ENCODE results near the gene HS3ST4.
"Not testable (repeated sequence)": the region's sequence is repeated elsewhere in the genome, so short reads cannot be mapped to it uniquely, and the experiment has no call there.

HS3ST4 gene

DNA sequence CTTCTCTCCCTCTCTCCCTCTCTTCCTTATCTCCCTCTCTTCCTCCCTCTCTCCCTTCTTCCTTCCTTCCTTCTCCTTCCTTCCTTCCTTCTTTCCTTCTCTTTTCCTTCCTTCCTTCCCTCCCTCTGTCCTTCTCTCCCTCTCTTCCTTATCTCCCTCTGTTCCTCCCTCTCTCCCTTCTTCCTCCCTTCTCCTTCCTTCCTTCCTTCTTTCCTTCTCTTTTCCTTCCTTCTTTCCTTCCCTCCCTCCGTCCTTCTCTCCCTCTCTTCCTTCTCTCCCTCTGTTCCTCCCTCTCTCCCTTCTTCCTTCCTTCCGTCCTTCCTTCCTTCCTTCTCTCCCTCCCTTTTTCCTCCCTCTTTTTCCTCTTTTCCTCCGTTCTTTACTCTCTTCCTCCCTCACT is 38.6 kb downstream of the HS3ST4 start:
- DNase-seq (ENCODE audit: low read depth in 2 of 2) = no peak

DNA sequence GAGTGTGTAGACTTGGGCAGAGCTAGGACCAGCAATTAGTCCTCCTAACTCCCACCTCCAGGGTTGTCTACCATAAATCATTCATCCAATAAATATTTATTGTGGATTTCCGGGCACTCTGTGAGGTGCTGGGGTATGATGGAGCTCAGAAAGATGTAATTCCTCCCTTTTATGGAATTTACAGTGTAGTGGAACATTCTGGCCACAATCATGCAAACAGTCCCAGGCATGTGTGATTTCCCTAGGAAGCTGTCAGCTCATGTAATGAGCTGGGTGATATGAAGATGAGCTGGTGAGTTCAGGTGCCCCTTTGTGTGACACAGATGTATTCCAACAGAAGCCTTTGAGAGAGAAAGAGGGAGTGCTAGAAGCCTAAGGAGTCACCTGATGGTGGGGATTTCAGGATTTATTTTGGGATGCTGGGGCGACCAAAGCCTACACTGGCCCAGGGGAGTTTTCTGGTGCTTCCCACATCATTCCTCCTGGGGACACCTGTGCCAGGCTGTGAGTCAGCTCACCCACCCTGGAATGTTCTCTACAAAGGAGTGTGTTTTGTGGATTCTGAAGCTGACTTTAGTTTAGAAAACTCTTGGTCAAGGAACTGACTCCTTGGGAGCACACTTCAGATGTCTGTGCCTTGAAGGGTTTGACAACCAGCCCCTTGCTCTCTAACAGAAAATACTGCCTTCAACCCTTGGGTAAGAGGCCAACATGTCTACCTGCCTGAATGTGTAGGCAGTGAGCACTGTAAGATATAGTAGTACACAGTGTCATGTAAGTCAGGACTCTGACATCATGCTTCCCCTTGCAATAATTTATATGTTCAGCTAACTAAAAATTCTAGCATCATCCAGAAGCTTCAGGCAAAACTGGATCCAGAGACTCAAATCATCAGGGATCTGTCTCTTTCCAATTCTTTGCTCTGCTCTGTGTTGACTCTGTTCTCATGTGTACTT is 42.9 kb downstream of the HS3ST4 start:
- no peak for DNase-seq (ENCODE audit: low read depth in 2 of 2)

DNA sequence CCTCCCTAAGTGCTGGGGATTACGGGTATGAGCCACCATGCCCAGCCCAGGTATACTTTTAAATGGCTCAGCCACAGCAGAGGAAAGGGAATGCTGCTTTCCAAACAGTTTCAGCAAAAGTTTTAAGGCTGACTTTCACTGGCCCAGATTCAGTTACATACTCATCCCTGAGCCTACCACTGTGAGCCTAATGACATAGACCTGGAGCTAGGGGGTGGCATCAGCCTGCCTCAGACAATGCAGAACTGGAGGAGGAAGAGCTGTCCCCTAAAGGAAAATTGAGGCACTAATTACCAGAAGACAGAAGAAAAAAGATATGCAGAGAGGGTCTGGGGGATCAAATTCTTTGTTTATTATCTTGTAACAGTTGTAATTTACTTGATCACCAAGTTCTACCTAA is 43.9 kb downstream of the HS3ST4 start:
- no peak for DNase-seq (ENCODE audit: low read depth in 2 of 2)

DNA sequence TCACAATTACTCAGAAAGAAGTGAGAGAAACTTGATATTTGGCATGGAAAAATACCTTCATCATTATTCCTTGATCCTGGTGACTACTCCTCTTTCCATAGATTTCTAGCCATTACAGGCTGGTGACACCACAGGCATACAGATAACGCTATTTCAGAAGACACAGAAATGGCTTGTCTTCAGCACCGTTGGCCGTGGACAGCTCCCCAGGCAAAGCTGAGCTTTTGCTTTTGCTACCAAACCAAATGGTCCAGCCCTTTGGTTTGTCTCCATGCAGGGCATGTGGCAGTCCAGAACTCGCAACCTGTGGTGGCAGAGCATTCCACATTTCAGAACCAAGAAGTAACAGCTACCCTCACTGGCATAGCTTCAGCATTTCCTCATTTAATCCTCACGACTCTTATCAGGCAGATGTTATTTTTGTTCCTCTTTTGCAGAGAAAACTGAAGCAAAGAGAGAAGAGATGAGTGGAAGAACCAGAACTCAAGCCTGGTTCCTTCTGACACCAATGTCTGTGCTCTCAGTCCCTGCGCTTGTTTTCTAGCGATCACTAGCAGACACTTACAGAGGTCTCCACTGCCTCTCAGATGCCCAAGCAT is 55.5 kb downstream of the HS3ST4 start:
- DNase-seq (ENCODE audit: low read depth in 2 of 2) = no peak

DNA sequence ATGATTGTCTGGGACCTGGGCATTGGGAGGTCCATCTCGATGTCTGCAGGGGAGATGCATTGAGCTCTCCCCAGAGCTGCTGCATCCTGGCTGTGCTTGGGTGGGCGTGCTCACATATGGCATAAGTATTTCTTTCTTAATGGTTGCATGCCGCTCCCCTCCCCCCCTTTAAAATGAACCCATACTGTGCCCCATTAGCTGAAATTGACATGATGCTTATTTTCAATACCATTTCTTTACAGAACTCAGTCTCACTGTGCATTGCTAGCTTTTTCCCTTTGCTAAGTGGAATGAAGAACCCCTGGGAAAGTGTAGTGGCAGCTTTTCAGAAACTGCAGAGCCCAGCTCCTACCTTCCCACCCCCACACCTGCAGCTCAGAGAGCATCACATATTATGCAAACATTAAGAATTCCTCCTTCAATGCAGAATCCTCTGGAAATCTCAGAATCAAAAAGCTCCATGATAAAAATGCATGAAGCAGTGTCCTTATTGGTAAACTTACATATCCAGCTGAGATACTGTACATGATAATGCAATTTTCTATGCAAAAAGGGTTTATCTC is 56.4 kb downstream of the HS3ST4 start:
- DNase-seq (ENCODE audit: low read depth in 2 of 2) = no peak

DNA sequence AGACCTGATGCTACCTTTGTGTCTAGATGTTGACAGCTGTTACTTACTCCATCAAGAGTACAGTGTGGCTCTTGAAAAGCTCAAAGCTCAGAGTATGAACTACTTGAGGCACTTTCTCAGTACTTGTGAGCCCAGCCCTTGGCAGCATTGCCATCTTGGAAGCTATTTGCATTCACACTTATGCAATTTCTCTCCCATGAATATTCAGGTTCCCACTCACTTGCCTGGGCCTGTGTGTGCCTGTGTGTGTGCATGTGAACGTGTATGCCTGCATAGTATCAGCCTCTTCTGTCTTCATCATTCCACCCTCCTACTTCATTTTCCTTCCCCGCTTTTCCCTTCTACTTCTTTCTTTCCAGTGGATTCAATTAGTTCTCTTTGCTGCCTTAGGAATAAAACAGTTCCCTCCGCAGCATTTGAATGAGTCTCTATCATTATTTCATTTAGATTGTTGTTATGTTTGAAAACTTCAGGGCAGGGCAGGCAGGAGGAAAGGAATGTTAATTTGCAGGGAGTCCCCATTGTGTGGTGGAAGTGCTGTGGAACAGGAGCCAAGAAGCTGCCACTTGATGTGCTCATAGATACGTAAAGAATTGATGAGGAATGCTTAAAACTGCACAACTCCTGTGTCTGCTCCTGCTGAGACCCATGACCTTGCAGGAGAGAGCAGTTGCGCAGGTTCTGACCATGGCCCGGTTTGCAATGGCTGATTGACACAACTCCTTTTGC is 58.9 kb downstream of the HS3ST4 start:
- no peak for DNase-seq (ENCODE audit: low read depth in 2 of 2)

DNA sequence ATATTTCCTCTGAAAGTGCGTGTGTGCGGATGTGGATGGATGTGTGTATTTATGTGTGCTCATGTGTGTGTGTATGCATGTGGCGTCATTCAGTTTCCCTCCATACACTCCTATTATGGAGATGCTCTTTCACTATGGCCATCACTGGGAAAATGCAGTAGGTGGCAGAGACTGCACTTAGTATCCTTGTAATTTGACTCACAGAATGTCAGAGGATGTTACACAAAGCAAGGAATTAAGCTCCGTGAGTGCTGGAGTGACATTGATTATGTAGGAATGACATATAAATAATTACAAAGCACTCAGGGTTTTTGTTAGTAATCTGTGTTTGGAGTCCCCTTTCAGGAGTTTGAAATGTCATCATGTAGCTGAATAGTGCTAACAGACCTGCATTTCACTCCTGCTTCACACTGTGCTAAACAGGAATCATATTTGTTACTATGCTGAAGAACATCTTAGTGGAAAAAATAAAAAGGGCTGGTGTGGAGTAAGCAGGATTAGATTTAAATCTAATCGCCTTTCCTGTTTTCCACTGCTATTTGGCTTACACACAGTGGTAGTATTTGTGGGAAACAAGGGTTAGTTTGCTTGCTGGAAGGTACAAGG is 59.6 kb downstream of the HS3ST4 start:
- no peak for DNase-seq (ENCODE audit: low read depth in 2 of 2)

- no peak for DNase-seq (ENCODE audit: low read depth in 2 of 2)
These were observed 72.7 kb downstream of the HS3ST4 start for GRCh38 chr16:25764466-25764865.

GRCh38 chr16:25771216-25771615 is 79.5 kb downstream of the HS3ST4 start:
- DNase-seq (ENCODE audit: low read depth in 2 of 2) = no peak

DNA sequence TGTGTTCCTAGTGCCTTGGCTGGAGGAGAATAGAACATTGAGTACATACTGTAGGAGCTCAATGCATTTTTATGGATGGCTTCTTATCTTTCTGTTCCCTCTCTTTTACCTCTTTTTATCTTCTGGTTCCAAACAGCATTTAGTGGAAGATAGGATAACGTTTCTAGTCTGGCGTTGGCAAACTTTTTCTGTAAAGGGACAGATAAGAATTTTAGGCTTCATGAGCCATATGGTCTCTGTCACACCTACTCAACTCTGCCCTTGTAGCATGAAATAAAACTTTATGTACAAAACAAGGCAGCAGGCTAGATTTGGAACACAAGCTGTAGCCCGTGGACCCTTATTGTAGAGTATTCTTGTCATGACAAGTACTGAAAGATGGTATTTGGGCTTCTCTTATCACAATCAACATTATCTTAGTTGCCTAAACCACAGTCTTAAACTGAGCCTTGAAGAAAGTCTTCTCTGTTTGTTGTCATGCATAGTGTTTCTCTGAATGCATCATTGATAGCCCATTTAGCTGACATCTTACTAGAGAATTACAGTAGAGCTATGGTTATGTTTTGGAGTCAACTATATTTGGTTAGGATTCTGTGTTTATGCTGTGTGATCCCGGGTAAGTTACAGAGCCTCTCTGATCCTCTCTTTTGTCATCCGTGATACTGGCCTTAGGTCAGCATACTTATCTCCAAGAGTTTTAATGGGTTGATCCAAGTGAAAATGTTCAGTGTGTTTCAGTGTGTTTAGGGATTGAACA is 80.2 kb downstream of the HS3ST4 start:
- no peak for DNase-seq (ENCODE audit: low read depth in 2 of 2)

GRCh38 chr16:25776214-25776613 is 84.5 kb downstream of the HS3ST4 start:
- DNase-seq (ENCODE audit: low read depth in 2 of 2) = not testable (repeated sequence)

DNA sequence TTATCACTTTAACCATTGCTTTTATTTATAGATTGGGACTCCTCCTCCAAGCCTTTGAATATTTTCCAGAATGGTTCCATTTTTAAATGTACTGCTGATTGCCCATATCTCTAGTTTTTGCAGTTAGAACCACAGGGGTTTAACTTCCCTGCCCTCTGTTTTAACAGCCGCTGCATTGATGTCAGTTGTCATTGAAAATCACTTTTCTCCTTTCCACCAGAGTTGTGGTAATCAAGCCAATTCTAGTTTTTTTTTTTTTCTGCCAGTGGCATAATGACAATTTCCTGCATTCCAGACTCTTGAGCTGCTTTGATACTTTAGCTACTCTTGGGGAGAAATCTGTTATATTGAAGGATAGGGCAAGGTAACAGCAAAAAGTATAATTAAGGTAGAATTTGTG is 91.5 kb downstream of the HS3ST4 start:
- no peak for DNase-seq (ENCODE audit: low read depth in 2 of 2)

- no peak for DNase-seq (ENCODE audit: low read depth in 2 of 2)
These were observed 93.6 kb downstream of the HS3ST4 start for GRCh38 chr16:25785361-25785760.

DNA sequence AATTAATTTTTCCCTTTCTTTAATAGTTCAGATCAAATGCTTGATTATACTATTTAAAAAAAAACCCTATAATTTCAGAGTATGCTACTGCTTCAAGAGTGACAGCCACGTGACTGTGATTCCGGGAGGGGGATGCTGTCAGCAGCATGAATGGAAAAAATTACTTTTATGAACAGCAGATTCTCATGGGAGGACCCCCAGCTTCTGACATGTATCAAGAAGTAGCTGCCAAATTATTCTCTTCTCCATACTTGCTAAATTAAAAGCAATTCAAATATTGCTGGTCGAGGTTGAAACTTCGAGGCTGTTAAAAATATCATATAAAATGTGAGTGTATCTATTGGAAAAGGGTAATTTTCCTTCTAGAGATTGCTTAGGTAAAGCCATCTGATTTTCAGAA is 95.0 kb downstream of the HS3ST4 start:
- DNase-seq (ENCODE audit: low read depth in 2 of 2) = no peak

- DNase-seq (ENCODE audit: low read depth in 2 of 2) = no peak
These were observed 96.9 kb downstream of the HS3ST4 start for GRCh38 chr16:25788637-25789036.

- DNase-seq (ENCODE audit: low read depth in 2 of 2) = no peak
These were observed 104.5 kb downstream of the HS3ST4 start for GRCh38 chr16:25796239-25796638.

GRCh38 chr16:25798065-25798464 is 106.3 kb downstream of the HS3ST4 start:
- no peak for DNase-seq (ENCODE audit: low read depth in 2 of 2)

- DNase-seq (ENCODE audit: low read depth in 2 of 2) = no peak
These were observed 108.1 kb downstream of the HS3ST4 start for GRCh38 chr16:25799816-25800215.

GRCh38 chr16:25812215-25812614 is 120.5 kb downstream of the HS3ST4 start:
- no peak for DNase-seq (ENCODE audit: low read depth in 2 of 2)

DNA sequence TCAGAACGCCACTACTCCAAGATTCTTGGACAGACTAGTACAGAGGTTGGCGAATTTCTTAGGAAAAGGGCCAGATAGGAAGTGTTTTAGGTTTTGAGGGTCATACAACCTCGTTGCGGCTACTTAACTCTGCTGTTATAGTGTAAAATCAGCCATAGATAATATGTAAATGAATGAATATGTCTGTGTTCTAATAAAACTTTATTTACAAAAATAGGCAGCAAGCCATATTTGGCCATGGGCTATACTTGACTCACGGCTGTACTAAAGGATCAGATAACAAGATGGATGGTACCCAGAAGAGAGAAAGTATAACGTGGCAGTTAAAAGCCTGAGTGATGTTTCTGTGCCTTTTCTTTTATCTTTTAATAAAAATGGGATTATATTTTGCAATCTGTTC is 125.5 kb downstream of the HS3ST4 start:
- no peak for DNase-seq (ENCODE audit: low read depth in 2 of 2)

- DNase-seq (ENCODE audit: low read depth in 2 of 2) = no peak
These were observed 126.1 kb downstream of the HS3ST4 start for GRCh38 chr16:25817876-25818275.
